AG09309 (cell line): ENCODE measurements around the gene CNTNAP5.
A peak's percentile ranks its signal among the peaks of the same experiment; 100 is the strongest.

ENCODE experiments used
- DNase-seq: peaks from one replicate; pipeline ENCODE4 v3.0.0-alpha.2; 2010; ENCODE audit warnings: low read depth
- H3K4me3 ChIP-seq: 2 replicates; pipeline ENCODE4 v1.5.1; 2011; ENCODE audit warnings: mild to moderate bottlenecking, low read depth, low read length, moderate library complexity; ENCODE audit not compliant: control insufficient read depth
- CTCF ChIP-seq: IDR thresholded peaks from 2 replicates; pipeline ENCODE4 v1.5.1; 2011; ENCODE audit warnings: mild to moderate bottlenecking, low read depth, low read length, inconsistent platforms; ENCODE audit not compliant: insufficient read depth, control insufficient read depth; ENCODE audit errors: missing control alignments

Gene CNTNAP5

GRCh38 chr2:124024561-124025170 is 421 bp upstream of the CNTNAP5 start:
- TF ChIP-seq CTCF, result no peak
- H3K4me3 ChIP-seq, result no peak overlapping the region
- DNase-seq, result no peak

GRCh38 chr2:124025891-124026434 is 876 bp downstream of the CNTNAP5 start:
- no peak for TF ChIP-seq CTCF
- no peak overlapping the region for H3K4me3 ChIP-seq
- DNase-seq, result no peak

- TF ChIP-seq CTCF, result no peak
- no peak for DNase-seq
- H3K4me3 ChIP-seq, result no peak overlapping the region
These were observed 1.4 kb downstream of the CNTNAP5 start for GRCh38 chr2:124026503-124026902.

GRCh38 chr2:124027182-124027581 is 2.1 kb downstream of the CNTNAP5 start:
- peak; percentile 51 for TF ChIP-seq CTCF
- DNase-seq, result no peak
- H3K4me3 ChIP-seq, result no peak overlapping the region

- no peak overlapping the region for H3K4me3 ChIP-seq
- DNase-seq, result no peak
- no peak for TF ChIP-seq CTCF
These were observed 7.7 kb downstream of the CNTNAP5 start for GRCh38 chr2:124032799-124033198.

- DNase-seq, result no peak
- no peak overlapping the region for H3K4me3 ChIP-seq
- no peak for TF ChIP-seq CTCF
These were observed 9.2 kb downstream of the CNTNAP5 start for GRCh38 chr2:124034265-124034664.
